Right atrium auricular region (tissue), 2 donors: ENCODE data around the gene UBR4. TPM values are rescaled to one million over a fixed set of nuclear protein-coding genes. Genes with fewer than 3 reads are reported as not detected.

Source experiments
- DNase-seq: peaks from one replicate; pipeline ENCODE4 v3.0.0-alpha.2; 2019; ENCODE audit warnings: low spot score
- H3K27ac ChIP-seq, 2 donors: fragments of 200-600 bp; sonication (generic); 1 replicate in 1 of 2; 2 replicates in 1 of 2; pipeline ENCODE4 v1.5.1; 2016 to 2019
- H3K27me3 ChIP-seq, 2 donors: fragments of 200-600 bp; sonication (generic); one replicate each; pipeline versions ENCODE4 v1.5.1 to v1.6.0; 2017 to 2019
- H3K36me3 ChIP-seq: fragments of 200-600 bp; sonication (generic); one replicate; pipeline ENCODE4 v1.5.1; 2016
- H3K4me1 ChIP-seq, 2 donors: fragments of 200-600 bp; sonication (generic); one replicate each; pipeline versions ENCODE4 v1.5.1 to v1.6.0; 2017 to 2019
- H3K4me3 ChIP-seq, 2 donors: fragments of 200-600 bp; sonication (generic); 1 replicate in 1 of 2; 2 replicates in 1 of 2; pipeline ENCODE4 v1.5.1; 2017 to 2019; ENCODE audit warnings: mild to moderate bottlenecking in 1 of 2, moderate library complexity in 1 of 2
- H3K9me3 ChIP-seq, 2 donors: fragments of 200-600 bp; sonication (generic); one replicate each; pipeline ENCODE4 v1.5.1; 2019
- total RNA-seq, 2 donors: library from RNA; depleted of rRNA; stranded (reverse); fragments of >200 nt; gene quantifications; one replicate each; pipeline ENCODE4 v1.1.0, GENCODE V29; 2016
- TF ChIP-seq, protein P1 (sequence below), 2 donors: fragments of 200-600 bp; sonication (generic); IDR thresholded peaks; one replicate each; pipeline ENCODE4 v1.5.1; 2019; ENCODE audit warnings: antibody characterized with exemption in 2 of 2

Gene UBR4
- total RNA-seq, 2 donors from 2014 or later = 75.1 to 88.0 TPM

DNA sequence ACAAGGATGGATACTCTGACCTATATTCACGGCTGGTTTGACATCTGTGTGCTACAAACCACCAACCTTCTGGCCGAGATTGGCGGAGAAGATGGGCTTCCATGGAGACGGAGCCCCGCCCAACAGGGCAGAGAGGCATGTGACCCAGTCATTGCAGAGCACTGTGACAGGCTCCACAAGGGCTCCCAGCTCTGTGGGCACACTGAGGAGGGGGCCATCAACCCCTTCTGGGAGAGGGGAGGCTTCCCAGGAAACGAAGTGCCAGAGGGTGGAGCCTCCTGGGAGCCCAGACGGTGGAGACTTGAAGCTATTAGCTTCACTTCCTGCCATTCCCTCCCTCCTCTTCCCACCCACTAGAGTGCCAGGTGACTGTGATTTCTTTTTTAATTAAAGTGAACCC, 182.0 kb downstream of the UBR4 start:
- no peaks in the 10 kb centered on the region for H3K4me1 ChIP-seq
- H3K4me3 ChIP-seq = no peak overlapping the region
- H3K36me3 ChIP-seq = no peaks in the 10 kb centered on the region
- no peaks in the 10 kb centered on the region for H3K27me3 ChIP-seq
- H3K9me3 ChIP-seq = peaks cover 0 to 10% of the 10 kb centered on the region in 2 donors
- no peak overlapping the region for H3K27ac ChIP-seq
- TF ChIP-seq, protein P1, sequence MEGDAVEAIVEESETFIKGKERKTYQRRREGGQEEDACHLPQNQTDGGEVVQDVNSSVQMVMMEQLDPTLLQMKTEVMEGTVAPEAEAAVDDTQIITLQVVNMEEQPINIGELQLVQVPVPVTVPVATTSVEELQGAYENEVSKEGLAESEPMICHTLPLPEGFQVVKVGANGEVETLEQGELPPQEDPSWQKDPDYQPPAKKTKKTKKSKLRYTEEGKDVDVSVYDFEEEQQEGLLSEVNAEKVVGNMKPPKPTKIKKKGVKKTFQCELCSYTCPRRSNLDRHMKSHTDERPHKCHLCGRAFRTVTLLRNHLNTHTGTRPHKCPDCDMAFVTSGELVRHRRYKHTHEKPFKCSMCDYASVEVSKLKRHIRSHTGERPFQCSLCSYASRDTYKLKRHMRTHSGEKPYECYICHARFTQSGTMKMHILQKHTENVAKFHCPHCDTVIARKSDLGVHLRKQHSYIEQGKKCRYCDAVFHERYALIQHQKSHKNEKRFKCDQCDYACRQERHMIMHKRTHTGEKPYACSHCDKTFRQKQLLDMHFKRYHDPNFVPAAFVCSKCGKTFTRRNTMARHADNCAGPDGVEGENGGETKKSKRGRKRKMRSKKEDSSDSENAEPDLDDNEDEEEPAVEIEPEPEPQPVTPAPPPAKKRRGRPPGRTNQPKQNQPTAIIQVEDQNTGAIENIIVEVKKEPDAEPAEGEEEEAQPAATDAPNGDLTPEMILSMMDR (IDR thresholded peaks at IDR 0.05) = no peak
- DNase-seq = no peak

Other genes with a start within 250 kb of the UBR4 start
- gene EMC1, start 41.3 kb upstream of the UBR4 start, total RNA-seq = 10 to 100 TPM; 30.7 to 36.7 TPM
- gene MRTO4, start 41.5 kb upstream of the UBR4 start, total RNA-seq = 10 to 100 TPM in 1 of 2 donors, 1 to 10 TPM in 1; 8.6 to 16.1 TPM
- gene AKR7A3, start 78.5 kb upstream of the UBR4 start, total RNA-seq = under 1 TPM in 1 of 2 donors, not detected in 1; 0.20 TPM
- 10 to 100 TPM; 51.1 to 69.3 TPM for gene AKR7A2, start 101.9 kb upstream of the UBR4 start, total RNA-seq
- 1 to 10 TPM; 6.8 to 9.7 TPM for gene SLC66A1, start 102.1 kb upstream of the UBR4 start, total RNA-seq